NCI-H2029 treated with DMSO at 0.1 percent for 48 hours (cell line): ENCODE results near the gene KCNA1.

ENCODE experiments used
- DNase-seq: peaks from one replicate; lab custom pipeline; 2025; lab: John Stamatoyannopoulos, UW

Gene KCNA1

GRCh38 chr12:4960547-4960946 lies 50.8 kb downstream of the KCNA1 start:
- no peak for DNase-seq

GRCh38 chr12:4961311-4961710 lies 51.6 kb downstream of the KCNA1 start:
- DNase-seq, result no peak

GRCh38 chr12:4962539-4963486 lies 53.1 kb downstream of the KCNA1 start:
- DNase-seq, result no peak
